NT2/D1 (cell line): Measurements from ENCODE around the gene EHBP1L1.

Source experiments
- DNase-seq: peaks from one replicate; pipeline ENCODE4 v3.0.0-alpha.2; 2011; ENCODE audit warnings: low read depth, low spot score
- H3K27me3 ChIP-seq: 2 replicates; pipeline ENCODE4 v1.6.0; 2011; ENCODE audit warnings: mild to moderate bottlenecking; ENCODE audit not compliant: insufficient read length, insufficient read depth
- H3K36me3 ChIP-seq: 2 replicates; pipeline ENCODE4 v1.6.1; 2011; ENCODE audit warnings: mild to moderate bottlenecking, low read length, mixed read lengths; ENCODE audit not compliant: insufficient read depth, insufficient read length
- H3K4me1 ChIP-seq: 2 replicates; pipeline ENCODE4 v1.5.1; 2011; ENCODE audit not compliant: insufficient read depth, insufficient read length
- H3K4me3 ChIP-seq: 2 replicates; pipeline ENCODE4 v1.5.1; 2011; ENCODE audit warnings: low read depth; ENCODE audit not compliant: insufficient read length
- H3K9ac ChIP-seq: 2 replicates; pipeline ENCODE4 v1.6.0; 2011; ENCODE audit warnings: low read depth; ENCODE audit not compliant: insufficient read length
- H3K9me3 ChIP-seq: 2 replicates; pipeline ENCODE4 v1.5.1; 2011; ENCODE audit warnings: mild to moderate bottlenecking, low read length; ENCODE audit not compliant: insufficient read depth
- SUZ12 ChIP-seq: IDR thresholded peaks from 2 replicates; pipeline ENCODE4 v1.6.1; 2011; ENCODE audit not compliant: insufficient read length, insufficient read depth; ENCODE audit errors: extremely low read depth
- YY1 ChIP-seq: IDR thresholded peaks from 2 replicates; pipeline ENCODE4 v1.6.1; 2011; ENCODE audit not compliant: insufficient read length, insufficient read depth
- ZNF274 ChIP-seq: IDR thresholded peaks from 2 replicates; pipeline ENCODE4 v1.6.1; 2011; ENCODE audit warnings: mild to moderate bottlenecking, low read depth, low read length

The EHBP1L1 gene

DNA sequence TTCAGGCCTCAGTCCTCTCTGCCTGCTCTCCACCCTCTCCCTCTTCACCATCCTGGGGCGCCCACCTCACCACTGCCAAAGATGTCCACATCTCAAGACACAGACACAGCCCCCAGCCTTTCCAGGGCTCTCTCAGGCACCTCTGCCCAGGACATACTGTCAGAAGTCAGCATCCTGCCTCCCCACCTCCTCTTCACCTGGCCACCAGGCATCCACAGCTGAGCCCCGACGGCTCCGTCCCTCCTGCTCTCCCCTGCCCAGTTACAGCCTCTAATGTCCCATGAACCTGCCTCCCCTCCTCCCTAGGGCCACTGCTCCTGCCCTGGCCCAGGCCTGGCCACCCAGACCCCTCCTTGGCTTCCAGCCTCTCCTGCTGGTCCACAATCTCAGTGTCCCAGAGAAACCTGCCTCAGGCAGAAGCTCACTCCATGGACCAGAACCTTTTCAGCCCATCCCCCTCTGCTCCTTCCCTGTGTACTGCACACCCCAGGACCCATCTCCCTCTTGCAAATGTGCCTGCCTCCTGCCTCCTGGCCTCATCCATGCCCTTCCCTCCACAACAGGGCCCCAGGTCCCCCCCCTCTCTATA is 20.9 kb upstream of the EHBP1L1 start:
- DNase-seq = no peak
- TF ChIP-seq YY1 (no peak), ZNF274 (no peak), SUZ12 (no peak)
- H3K9me3 ChIP-seq = no peaks in the 10 kb centered on the region
- no peaks in the 10 kb centered on the region for H3K27me3 ChIP-seq
- H3K4me1 ChIP-seq = peaks cover 49% of the 10 kb centered on the region
- no peak overlapping the region for H3K4me3 ChIP-seq
- no peaks in the 10 kb centered on the region for H3K36me3 ChIP-seq
- peak overlapping the region; percentile 52 for H3K9ac ChIP-seq

DNA sequence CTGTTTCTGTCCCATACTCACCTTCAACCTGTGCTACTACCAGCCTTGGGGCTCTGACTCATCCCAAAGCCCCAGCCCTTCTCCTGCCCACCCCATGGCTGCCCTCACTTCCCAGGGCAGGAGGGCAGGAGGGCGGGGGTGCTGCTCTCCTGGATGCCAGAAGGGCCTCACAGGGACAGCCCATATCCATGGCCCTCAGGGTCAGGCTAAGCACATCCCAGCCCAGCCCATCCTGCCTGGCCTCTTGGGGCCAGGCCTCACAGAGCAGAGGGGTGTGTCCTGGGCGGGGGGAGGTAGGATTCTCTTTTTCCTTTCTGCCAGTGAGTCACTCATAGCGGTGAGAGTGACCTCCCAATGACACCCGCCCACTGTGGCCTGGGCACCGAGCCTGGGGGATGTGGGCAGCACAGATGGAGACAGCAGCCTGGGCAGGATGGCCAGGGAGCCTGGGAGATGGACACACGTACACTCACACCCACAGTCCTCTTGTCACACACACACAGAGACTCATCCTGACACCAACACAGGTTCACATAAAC is 20.1 kb upstream of the EHBP1L1 start:
- no peak for DNase-seq

DNA sequence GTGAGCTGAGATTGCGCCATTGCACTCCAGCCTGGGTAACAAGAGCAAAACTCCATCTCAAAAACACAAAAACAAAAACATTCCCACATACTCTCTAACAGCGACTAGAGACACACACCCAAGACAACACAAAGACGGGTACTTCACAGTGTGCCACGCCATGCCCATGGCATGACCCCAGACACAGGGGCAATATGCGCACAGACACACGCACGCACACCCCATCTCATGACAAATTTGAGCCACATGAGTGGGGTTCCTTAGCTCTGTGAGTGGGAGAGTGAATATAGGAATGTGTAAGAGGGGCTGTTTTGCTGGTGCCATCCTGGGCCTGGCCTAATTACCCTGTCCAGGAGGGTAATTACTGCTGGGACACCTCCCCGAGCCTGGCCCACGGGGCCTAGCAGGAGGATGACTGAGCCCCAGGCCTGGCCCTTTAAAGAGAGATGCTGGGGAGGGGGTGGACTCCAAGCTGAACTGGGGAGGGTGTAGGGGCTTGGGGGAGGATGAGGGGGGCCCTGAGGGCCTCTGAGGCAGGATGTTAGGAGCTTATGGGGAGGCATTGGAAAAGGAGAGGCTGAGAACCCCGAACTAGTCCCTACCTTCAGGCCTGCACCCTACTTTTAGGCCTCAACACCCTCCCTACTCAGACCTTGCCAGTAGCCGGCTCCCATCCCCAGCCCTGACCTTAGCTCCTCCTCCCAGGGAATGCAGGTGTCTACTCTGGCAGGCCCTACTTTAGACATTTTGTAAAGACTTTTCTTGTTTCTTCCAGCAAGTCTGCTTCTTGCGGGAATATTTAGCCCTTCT is 19.2 kb upstream of the EHBP1L1 start:
- Histone ChIP-seq H3K27me3 (no peaks in the 10 kb centered on the region), H3K36me3 (no peaks in the 10 kb centered on the region), H3K4me1 (peaks cover 55% of the 10 kb centered on the region), H3K9me3 (no peaks in the 10 kb centered on the region), H3K4me3 (peak overlapping the region; percentile 19), H3K9ac (peak overlapping the region; percentile 78)
- DNase-seq = no peak
- TF ChIP-seq ZNF274 = no peak
- no peak for TF ChIP-seq SUZ12
- TF ChIP-seq YY1 = no peak

More for the DNA sequence above, 20.1 kb upstream of the EHBP1L1 start:
- Histone ChIP-seq H3K4me1 (peaks cover 55% of the 10 kb centered on the region), H3K36me3 (no peaks in the 10 kb centered on the region), H3K9me3 (no peaks in the 10 kb centered on the region), H3K9ac (peak overlapping the region; percentile 25), H3K27me3 (no peaks in the 10 kb centered on the region), H3K4me3 (no peak overlapping the region)
- TF ChIP-seq SUZ12 (no peak), ZNF274 (no peak), YY1 (no peak)

DNA sequence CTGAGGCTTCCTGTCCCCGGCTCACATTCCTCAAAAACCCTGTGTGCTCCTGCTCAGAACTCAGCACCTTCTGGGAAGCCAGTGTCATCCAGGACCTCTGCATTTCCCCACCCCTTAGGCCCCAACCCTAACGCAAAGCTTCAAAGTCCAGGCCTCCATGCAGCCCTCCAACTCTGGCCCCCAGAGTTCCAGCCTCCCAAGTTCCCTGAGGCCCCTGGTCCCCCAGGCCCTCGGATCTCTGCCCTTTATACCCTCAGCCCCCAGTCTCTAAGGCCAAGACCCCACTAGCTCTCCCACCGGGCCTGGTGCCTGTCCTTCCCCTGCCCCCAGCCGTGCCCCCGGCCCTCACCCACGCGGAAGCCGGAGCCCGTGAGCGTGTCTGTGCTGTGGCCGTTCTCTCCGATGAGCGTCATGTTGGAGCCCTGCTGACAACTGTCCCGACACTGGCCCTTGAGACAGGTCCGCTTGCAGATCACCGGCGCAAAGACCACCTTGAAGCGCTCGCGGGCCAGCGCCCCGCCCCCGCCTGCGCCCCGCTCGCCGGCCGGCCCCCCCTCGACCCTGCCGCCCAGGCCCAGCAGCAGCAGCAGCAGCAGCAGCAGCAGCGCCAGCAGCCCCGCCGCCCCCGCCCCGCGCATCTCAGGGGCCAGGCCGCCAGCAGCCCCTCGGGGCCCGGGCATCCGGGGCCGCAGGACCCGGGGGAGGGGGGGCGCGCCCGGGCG is 18.4 kb upstream of the EHBP1L1 start:
- Histone ChIP-seq H3K9me3 (no peaks in the 10 kb centered on the region), H3K9ac (peak overlapping the region; percentile 78), H3K27me3 (no peaks in the 10 kb centered on the region), H3K4me3 (peak overlapping the region; percentile 19), H3K36me3 (no peaks in the 10 kb centered on the region), H3K4me1 (peaks cover 54% of the 10 kb centered on the region)
- TF ChIP-seq YY1 = no peak
- no peak for TF ChIP-seq ZNF274
- TF ChIP-seq SUZ12 = no peak
- DNase-seq = no peak

DNA sequence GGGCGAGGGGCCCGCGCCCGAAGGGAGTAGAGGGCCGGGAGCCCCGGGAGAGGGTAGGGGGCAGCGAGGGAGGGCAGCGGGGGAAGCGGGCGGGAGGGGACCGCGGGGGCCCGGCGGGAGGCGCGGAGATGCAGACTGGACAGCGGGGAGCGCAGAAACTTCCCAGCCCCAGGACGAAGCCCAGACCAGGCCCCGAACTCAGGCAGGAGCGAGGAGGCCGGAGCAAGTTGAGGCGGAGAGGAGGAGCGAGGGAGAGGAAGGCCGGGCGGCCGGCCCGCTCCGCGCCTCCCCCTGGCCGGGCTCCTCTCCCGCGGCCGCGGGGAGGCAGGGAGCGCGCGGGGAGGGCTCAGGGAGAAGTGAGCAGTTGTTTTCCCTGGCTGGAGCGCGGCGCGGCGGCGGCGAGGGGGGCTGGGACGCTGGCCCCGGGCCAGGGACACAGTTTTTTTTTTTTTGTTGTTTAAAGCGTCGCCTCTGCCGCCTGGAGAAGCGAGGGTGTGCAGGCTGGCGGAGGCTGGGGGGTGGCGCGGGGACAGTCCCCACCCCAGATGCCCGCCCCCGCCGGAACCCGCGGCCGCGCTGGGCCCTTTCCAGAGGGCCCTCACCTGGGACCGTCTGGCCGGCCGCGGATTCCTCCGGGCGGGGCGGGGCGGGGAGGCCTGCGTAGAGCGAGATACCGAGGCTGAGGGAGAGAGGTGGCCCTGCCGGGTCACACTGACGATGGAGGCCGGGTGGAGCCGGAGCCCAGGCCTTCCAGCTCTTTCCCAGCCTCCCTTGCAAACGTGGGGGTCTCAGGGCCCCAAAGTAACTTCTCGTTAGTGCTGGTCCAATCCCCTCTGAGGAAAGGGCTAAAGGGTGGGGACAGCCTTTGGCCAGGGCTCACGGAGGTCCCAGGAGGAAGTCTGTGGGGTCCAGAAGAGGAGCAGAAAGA is 17.6 kb upstream of the EHBP1L1 start, which contains the start of gene LTBP3:
Gene LTBP3 (minus strand): TSS at position 358 of the 928 bp plus-strand sequence. CDS start 400 bp downstream, outside the sequence.
- Histone ChIP-seq H3K27me3 (no peaks in the 10 kb centered on the region), H3K4me1 (peaks cover 48% of the 10 kb centered on the region), H3K4me3 (peak within 1 kb of the TSS; percentile 47), H3K9me3 (no peaks in the 10 kb centered on the region), H3K9ac (peak within 1 kb of the TSS; percentile 85), H3K36me3 (no peaks in the 10 kb centered on the region)
- no peak for TF ChIP-seq ZNF274
- TF ChIP-seq SUZ12 = no peak
- no peak for TF ChIP-seq YY1
- no peak for DNase-seq

DNA sequence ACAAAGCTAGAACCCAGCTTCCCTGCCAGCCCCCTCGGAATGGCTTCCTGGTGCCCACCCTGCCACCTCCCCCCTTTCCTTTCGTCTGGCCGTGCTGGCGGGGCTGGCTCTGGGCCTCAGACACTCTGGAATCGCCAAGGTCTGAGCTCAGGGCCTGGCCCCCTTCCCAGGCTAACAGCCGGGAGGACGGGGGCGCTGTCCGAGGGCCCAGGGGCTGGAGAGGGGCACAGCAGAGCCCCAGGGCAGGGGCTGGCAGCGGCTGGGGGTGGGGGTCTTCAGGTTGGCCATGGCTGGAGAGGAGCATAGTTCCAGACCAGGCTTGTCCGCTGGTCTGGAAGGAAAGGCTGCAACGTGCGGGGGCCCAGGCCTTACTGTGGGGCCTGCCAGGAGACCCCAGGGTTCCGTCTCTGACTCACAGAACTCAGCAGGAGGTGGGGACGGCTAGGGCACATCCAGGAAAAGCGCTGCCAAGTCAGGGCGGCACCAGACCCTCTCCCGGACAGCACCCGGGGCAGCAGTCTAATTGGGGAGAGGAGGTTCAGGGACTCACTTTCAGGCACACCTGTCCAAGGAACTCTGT is 16.8 kb upstream of the EHBP1L1 start:
- Histone ChIP-seq H3K4me1 (peaks cover 46% of the 10 kb centered on the region), H3K9ac (peak overlapping the region; percentile 85)

More for the DNA sequence above, 16.8 kb upstream of the EHBP1L1 start:
- TF ChIP-seq ZNF274 = no peak
- no peak for TF ChIP-seq SUZ12
- TF ChIP-seq YY1 = no peak
- H3K27me3 ChIP-seq = no peaks in the 10 kb centered on the region
- no peaks in the 10 kb centered on the region for H3K36me3 ChIP-seq
- no peak for DNase-seq
- no peaks in the 10 kb centered on the region for H3K9me3 ChIP-seq
- H3K4me3 ChIP-seq = peak overlapping the region; percentile 36
